ENCODE measurements around the gene GMPPB.

Gene GMPPB

GRCh38 chr3:49747792-49748480 is 24.2 kb upstream of the GMPPB start:
- H3K4me3 ChIP-seq (ENCODE audit: low read depth, low read length) = no peak overlapping the region
- TF ChIP-seq, protein P1, sequence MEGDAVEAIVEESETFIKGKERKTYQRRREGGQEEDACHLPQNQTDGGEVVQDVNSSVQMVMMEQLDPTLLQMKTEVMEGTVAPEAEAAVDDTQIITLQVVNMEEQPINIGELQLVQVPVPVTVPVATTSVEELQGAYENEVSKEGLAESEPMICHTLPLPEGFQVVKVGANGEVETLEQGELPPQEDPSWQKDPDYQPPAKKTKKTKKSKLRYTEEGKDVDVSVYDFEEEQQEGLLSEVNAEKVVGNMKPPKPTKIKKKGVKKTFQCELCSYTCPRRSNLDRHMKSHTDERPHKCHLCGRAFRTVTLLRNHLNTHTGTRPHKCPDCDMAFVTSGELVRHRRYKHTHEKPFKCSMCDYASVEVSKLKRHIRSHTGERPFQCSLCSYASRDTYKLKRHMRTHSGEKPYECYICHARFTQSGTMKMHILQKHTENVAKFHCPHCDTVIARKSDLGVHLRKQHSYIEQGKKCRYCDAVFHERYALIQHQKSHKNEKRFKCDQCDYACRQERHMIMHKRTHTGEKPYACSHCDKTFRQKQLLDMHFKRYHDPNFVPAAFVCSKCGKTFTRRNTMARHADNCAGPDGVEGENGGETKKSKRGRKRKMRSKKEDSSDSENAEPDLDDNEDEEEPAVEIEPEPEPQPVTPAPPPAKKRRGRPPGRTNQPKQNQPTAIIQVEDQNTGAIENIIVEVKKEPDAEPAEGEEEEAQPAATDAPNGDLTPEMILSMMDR (IDR thresholded peaks at IDR 0.05; ENCODE audit: low read depth, low read length) = no peak

GRCh38 chr3:49745986-49746385 is 22.2 kb upstream of the GMPPB start:
- no peak overlapping the region for H3K4me3 ChIP-seq (ENCODE audit: low read depth, low read length)
- TF ChIP-seq, protein P1 (IDR thresholded peaks at IDR 0.05; ENCODE audit: low read depth, low read length) = no peak

- H3K4me3 ChIP-seq (ENCODE audit: low read depth, low read length) = no peak overlapping the region
- TF ChIP-seq, protein P1 (IDR thresholded peaks at IDR 0.05; ENCODE audit: low read depth, low read length) = no peak
Observed at GRCh38 chr3:49740427-49740826, 16.7 kb upstream of the GMPPB start.

DNA sequence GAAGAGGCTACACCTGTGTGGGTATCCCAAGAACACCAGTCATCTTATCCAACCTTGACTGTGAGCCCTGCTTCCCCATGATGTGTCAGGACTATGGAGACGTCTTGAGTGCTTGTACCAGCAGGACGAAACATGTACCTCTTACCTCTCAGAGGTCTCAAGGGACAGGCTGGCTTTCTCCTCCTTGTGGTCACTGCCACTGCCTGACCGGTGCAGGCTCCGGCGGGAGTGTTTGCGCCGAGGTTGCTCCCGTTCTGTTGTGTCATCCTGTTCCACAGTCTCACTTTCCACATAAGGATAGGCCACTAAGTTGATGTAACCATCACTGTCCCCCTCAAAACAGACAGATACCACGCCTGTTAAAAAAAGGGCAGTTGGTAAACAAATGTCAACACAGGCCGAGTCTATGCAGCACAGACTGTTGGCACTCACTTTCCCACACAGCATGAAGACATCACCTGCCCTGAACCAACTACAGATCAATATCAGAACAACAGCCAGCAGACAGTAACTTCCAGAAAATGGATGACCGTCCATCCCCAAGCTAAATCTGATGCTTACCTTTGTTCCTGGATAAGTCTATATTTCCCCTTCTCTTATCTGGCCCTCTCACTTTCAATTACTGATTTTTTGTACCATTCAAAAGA is 14.4 kb upstream of the GMPPB start:
- TF ChIP-seq, protein P1 (IDR thresholded peaks at IDR 0.05; ENCODE audit: low read depth, low read length) = no peak
- no peak overlapping the region for H3K4me3 ChIP-seq (ENCODE audit: low read depth, low read length)

- H3K4me3 ChIP-seq (ENCODE audit: low read depth, low read length) = no peak overlapping the region
- TF ChIP-seq, protein P1 (IDR thresholded peaks at IDR 0.05; ENCODE audit: low read depth, low read length) = no peak
Observed at GRCh38 chr3:49734752-49735151, 11.0 kb upstream of the GMPPB start.

- TF ChIP-seq, protein P1 (IDR thresholded peaks at IDR 0.05; ENCODE audit: low read depth, low read length) = no peak
- H3K4me3 ChIP-seq (ENCODE audit: low read depth, low read length) = no peak overlapping the region
Observed at GRCh38 chr3:49733551-49733950, 9.8 kb upstream of the GMPPB start.

GRCh38 chr3:49732597-49732996 is 8.8 kb upstream of the GMPPB start:
- TF ChIP-seq, protein P1 (IDR thresholded peaks at IDR 0.05; ENCODE audit: low read depth, low read length) = no peak
- no peak overlapping the region for H3K4me3 ChIP-seq (ENCODE audit: low read depth, low read length)

Measured in WI38 (cell line).